Psoas muscle (tissue), 8 donors: ENCODE data around the gene REEP2. TPM values are rescaled to one million over a fixed set of nuclear protein-coding genes. Genes with fewer than 3 reads are reported as not detected.

Source experiments
- ATAC-seq, 4 donors: fragments of 200-7000 bp; cut with Tn5 transposase; one replicate each; pipeline ENCODE4 v1.9.1; 2020; ENCODE audit warnings: moderate library complexity in 3 of 4, mild to moderate bottlenecking in 2 of 4
- DNase-seq, 2 donors: peaks; one replicate each; pipeline ENCODE4 v3.0.0-alpha.2; 2020
- H3K27ac ChIP-seq: fragments of 200-600 bp; one replicate; pipeline ENCODE4 v1.8.0; 2022
- H3K27me3 ChIP-seq, 3 donors: fragments of 200-600 bp in 1 of 3; one replicate each; pipeline versions ENCODE4 v1.6.1 to v1.8.0; 2013 to 2022; ENCODE audit warnings: low read length in 2 of 3, mild to moderate bottlenecking in 2 of 3, moderate library complexity in 1 of 3; ENCODE audit not compliant: insufficient read depth in 3 of 3
- H3K36me3 ChIP-seq, 2 donors: fragments of 200-600 bp in 1 of 2; one replicate each; pipeline versions ENCODE4 v1.6.1 to v1.8.0; 2013 to 2022; ENCODE audit warnings: low read depth in 1 of 2, mild to moderate bottlenecking in 1 of 2, moderate library complexity in 1 of 2; ENCODE audit not compliant: insufficient read depth in 1 of 2
- H3K4me1 ChIP-seq: fragments of 200-600 bp; one replicate; pipeline ENCODE4 v1.8.0; 2022
- H3K4me3 ChIP-seq: fragments of 200-600 bp; one replicate; pipeline ENCODE4 v1.8.0; 2022; ENCODE audit warnings: mild to moderate bottlenecking
- H3K9me3 ChIP-seq: fragments of 200-600 bp; one replicate; pipeline ENCODE4 v1.8.0; 2022
- WGBS, 3 donors: extraction: QIAGEN DNeasy Blood & Tissue Kit; methylation state at CpG; one replicate each; pipeline versions ENCODE4 v1.1.6 to v1.1.7; 2013; 5-methylcytosine and 5-hydroxymethylcytosine counted together
- intact Hi-C, 2 donors: fragments of 100-400 bp; cut with DNase I; formaldehyde crosslinking; loops; one replicate each; pipeline versions ENCODE4 v1.11.0 to v1.14.2; 2022
- polyA plus RNA-seq, 3 donors: library from polyadenylated mRNA; stranded (reverse); fragments of 200-250 nt; gene quantifications; one replicate each; pipeline ENCODE4 v1.2.3, GENCODE V29; 2013
- total RNA-seq, 4 donors: library from RNA; stranded (reverse); fragmentation: NEBNext Ultra II Directional in 2 of 4; extraction: Animal tissue kit (Norgen Biotek cat#: 25700) in 2 of 4; gene quantifications; one replicate each; pipeline versions ENCODE4 v1.2.1 to v1.2.4, GENCODE V29; 2021 to 2023
- TF ChIP-seq, protein P1 (sequence below): fragments of 200-600 bp; IDR thresholded peaks from one replicate; pipeline ENCODE4 v1.8.0; 2022; ENCODE audit warnings: antibody characterized with exemption
- donor health status: healthy with polysubstance abuse.
- donor health status: DM: no; HTN: no; CAD: no; lungs with moderate emphysema.
- donor health status: Bipolar disorder and iron deficiency.
- donor health status: healthy.
- donor health status: DM: yes; HTN: yes; CAD: no.
- donor health status: DM: no; HTN: no; CAD: no.
- donor health status: DM: no; HTN: no; CAD: no.
- donor health status: DM: yes; HTN: yes; CAD: no.

Gene REEP2
- total and polyA plus RNA-seq, 7 donors = 0.85 to 6.6 (median 2.4) TPM

DNA sequence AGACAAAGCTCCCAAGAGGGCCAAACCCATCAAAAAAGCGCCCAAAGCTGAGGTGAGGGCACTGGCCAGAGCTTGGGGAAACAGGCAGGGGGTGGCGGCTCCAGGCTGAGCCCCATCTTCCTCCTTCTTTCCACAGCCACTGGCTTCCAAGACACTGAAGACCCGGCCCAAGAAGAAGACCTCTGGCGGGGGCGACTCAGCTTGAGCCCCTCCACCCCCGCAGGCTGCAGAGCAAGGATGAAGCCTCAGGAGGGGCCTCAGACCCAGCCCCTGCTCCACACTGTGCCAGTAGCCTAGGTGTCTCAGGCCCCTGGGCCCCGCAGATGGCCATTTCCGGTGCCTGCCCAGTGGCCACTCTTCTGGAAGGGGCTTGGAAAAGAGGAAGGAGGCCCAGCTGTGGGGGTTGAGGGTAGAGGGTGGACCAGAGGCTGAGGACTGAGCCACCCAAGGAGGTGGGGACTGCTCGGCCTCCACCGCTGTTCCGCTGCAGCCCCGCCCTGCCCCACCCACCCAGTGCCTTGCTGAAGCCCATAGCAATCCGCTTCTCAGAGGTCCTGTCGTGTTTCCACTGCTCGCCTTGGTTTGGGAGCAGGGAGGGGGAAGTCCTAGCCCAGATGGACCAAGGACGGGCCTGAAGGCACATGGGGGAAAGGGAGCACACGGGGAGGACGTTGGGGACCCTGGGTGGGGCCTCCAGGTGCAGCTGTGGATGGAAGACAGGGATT lies 6.9 kb downstream of the REEP2 start:
- WGBS, 3 donors = 75 to 81% (median 80%) methylated on average over 16 to 18 of the region's 18 CpGs
- Histone ChIP-seq H3K27me3 (no peaks in the 10 kb centered on the region), H3K4me3 (no peak overlapping the region), H3K9me3 (no peaks in the 10 kb centered on the region), H3K4me1 (no peaks in the 10 kb centered on the region), H3K27ac (no peak overlapping the region), H3K36me3 (no peaks in the 10 kb centered on the region)
- intact Hi-C loops = no loop called here
- ATAC-seq = no peak
- TF ChIP-seq, protein P1, sequence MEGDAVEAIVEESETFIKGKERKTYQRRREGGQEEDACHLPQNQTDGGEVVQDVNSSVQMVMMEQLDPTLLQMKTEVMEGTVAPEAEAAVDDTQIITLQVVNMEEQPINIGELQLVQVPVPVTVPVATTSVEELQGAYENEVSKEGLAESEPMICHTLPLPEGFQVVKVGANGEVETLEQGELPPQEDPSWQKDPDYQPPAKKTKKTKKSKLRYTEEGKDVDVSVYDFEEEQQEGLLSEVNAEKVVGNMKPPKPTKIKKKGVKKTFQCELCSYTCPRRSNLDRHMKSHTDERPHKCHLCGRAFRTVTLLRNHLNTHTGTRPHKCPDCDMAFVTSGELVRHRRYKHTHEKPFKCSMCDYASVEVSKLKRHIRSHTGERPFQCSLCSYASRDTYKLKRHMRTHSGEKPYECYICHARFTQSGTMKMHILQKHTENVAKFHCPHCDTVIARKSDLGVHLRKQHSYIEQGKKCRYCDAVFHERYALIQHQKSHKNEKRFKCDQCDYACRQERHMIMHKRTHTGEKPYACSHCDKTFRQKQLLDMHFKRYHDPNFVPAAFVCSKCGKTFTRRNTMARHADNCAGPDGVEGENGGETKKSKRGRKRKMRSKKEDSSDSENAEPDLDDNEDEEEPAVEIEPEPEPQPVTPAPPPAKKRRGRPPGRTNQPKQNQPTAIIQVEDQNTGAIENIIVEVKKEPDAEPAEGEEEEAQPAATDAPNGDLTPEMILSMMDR = no peak
- DNase-seq = no peak

DNA sequence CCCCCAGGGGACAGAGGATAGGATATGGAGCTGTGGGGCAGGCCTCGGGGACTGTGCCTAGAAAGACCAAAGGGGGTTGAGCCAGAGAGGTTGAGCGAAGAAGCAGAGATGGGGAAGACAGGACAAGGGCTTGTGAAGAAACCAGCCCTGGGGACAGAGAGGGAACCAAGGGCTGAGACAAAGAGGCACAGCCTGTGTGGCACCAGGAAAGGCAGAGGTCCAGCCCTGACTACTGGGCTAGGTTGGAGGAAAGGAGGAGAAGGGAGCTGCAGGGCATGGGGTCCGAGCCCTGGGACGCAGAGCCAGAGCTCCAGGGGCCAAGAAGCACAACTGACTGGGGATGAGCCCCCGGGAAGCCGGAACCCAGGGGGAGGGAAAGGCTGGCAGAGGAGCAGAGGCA lies 9.2 kb downstream of the REEP2 start:
- DNase-seq (no peak), ATAC-seq (no peak)
- H3K4me3 ChIP-seq = no peak overlapping the region
- no peaks in the 10 kb centered on the region for H3K27me3 ChIP-seq
- H3K36me3 ChIP-seq = no peaks in the 10 kb centered on the region
- no peaks in the 10 kb centered on the region for H3K9me3 ChIP-seq
- H3K27ac ChIP-seq = no peak overlapping the region
- TF ChIP-seq, protein P1 = no peak
- H3K4me1 ChIP-seq = no peaks in the 10 kb centered on the region
- intact Hi-C loops = no loop called here
- 87 to 92% (median 90%) methylated on average over 6 of the region's 6 CpGs for WGBS, 3 donors

DNA sequence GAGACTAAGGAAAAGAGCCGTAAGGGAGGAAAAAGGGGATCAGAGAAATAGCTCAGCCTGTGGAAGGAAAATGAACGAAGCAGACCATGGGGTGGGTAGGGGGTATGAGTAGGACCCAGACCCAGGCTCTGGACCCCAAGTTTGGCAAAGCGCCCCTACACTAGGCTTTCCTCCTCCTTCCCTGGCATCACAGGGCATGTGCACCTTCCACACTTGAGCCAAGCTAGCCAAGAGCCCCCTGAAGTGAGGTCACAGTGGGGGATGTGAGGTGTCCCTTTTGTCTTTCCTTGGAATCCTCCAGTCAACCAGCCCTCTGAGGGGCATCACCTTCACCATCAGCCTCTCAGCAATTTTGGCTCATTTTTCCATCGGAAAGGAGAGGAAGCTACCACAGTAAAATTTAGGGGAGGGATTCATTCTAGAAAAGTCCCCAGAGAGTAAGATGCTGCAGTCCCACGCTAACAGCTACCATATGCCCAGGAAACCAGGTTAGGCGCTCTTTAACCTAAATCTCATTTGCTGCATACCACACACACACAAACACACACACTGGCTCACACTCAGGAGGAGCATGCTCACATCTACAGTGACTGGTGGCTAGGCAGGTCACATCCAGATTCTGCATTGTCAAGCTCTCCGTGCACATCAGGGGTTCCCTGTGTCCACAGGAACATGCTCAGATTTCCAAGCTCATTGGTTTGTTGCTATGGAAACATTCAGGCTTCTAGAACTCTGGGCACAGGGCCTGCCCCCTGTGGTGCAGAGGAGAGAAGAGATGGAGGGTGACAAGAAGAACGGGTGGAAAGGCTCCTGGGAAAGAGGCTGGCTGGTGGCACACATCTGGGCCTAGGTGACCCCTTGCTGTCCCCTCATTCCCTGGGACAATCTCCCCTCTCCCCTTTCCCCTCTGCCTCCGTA lies 9.9 kb downstream of the REEP2 start:
- H3K4me1 ChIP-seq = no peaks in the 10 kb centered on the region
- H3K9me3 ChIP-seq = no peaks in the 10 kb centered on the region
- no peak for DNase-seq
- WGBS, 3 donors = 74% methylated on average over 9 of the region's 9 CpGs
- no peak overlapping the region for H3K4me3 ChIP-seq
- no peak for ATAC-seq
- H3K27ac ChIP-seq = no peak overlapping the region
- no peaks in the 10 kb centered on the region for H3K36me3 ChIP-seq
- TF ChIP-seq, protein P1 = no peak
- intact Hi-C loops = no loop called here
- H3K27me3 ChIP-seq = no peaks in the 10 kb centered on the region

DNA sequence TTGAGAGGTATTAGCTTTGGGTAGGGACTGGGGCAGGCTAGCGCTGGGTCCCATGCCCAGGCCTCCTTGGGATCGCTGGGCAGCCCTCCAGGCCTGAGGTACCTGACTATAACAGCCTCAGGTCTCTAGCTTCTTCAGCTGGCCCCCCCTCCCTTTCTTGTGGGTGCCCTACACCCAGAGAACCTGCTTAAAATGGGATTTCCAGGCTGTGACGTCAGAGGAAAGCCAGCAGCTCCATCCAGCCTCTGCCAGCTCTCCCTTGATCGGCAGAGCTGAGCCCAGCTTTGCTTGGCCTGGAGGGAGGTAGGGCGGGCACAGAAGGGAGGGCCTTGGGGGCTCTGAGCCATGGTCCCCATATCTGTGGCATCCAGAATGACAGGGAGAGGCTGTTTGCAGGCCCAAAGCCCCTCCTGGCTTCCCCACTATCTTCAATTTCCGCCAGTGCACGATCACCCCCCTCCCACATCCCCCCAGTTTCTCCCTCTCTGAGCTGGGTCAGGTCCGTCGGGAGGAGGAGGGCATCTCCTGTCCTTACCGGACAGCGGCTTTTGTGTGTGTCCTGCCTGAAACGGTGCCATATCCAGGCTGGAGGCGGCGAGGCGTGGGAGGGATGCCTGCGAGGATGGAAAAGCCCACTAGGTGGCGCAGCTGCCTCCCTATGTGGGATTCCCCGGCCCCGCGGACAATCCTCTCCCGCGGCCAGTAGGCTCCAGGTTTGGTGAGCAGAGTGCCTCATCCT lies 10.8 kb downstream of the REEP2 start:
- peak; percentile 93 to 99 (median 96) for ATAC-seq
- no peaks in the 10 kb centered on the region for H3K36me3 ChIP-seq
- TF ChIP-seq, protein P1 = peak; percentile 92
- no peak overlapping the region for H3K4me3 ChIP-seq
- no peaks in the 10 kb centered on the region for H3K27me3 ChIP-seq
- no peak overlapping the region for H3K27ac ChIP-seq
- 11 to 16% (median 12%) methylated on average over 22 of the region's 22 CpGs for WGBS, 3 donors
- no peaks in the 10 kb centered on the region for H3K4me1 ChIP-seq
- intact Hi-C loops = loop anchor here (1.0 to 5.0 kb wide), 3 partner anchors 53 to 98 kb away; no protein-coding TSS in a partner anchor
- DNase-seq = peak; percentile 91 to 95
- no peaks in the 10 kb centered on the region for H3K9me3 ChIP-seq
